Kidney (tissue), 14 donors: ENCODE measurements around the gene RAMP2. TPM values are rescaled to one million over a fixed set of nuclear protein-coding genes. Genes with fewer than 3 reads are reported as not detected.
A peak's percentile ranks its signal among the peaks of the same experiment; 100 is the strongest.

Experiments used
- DNase-seq, 5 donors: peaks; one replicate each; pipeline ENCODE4 v3.0.0-alpha.2; 2013 to 2020
- FAIRE-seq: peaks from 2 replicates; lab custom pipeline; 2012; peaks lifted over from hg19 to GRCh38; lab: Jason Lieb, UNC
- H3K27ac ChIP-seq, 2 donors: one replicate each; pipeline ENCODE4 v1.7.0; 2013; ENCODE audit warnings: low read depth in 2 of 2, low read length in 2 of 2, inconsistent platforms in 1 of 2
- H3K27me3 ChIP-seq: one replicate; pipeline ENCODE4 v1.7.1; 2013; ENCODE audit warnings: low read length, inconsistent platforms; ENCODE audit not compliant: control insufficient read depth, insufficient read depth
- H3K36me3 ChIP-seq, 3 donors: one replicate each; pipeline versions ENCODE4 v1.7.0 to v1.7.1; 2013; ENCODE audit warnings: low read length in 3 of 3, control low read depth in 1 of 3, inconsistent platforms in 1 of 3; ENCODE audit not compliant: insufficient read depth in 3 of 3, control insufficient read depth in 2 of 3
- H3K4me1 ChIP-seq, 3 donors: one replicate each; pipeline versions ENCODE4 v1.7.0 to v1.7.1; 2013; ENCODE audit warnings: low read length in 3 of 3, inconsistent platforms in 1 of 3, low read depth in 1 of 3; ENCODE audit not compliant: control insufficient read depth in 2 of 3, insufficient read depth in 2 of 3
- H3K4me3 ChIP-seq, 3 donors: one replicate each; pipeline versions ENCODE4 v1.7.0 to v1.8.1; 2013; ENCODE audit warnings: low read length in 3 of 3, control low read depth in 1 of 3, inconsistent platforms in 1 of 3
- H3K9ac ChIP-seq, 3 donors: one replicate each; pipeline versions ENCODE4 v1.7.0 to v1.7.1; 2013; ENCODE audit warnings: low read length in 3 of 3, control low read depth in 1 of 3, inconsistent platforms in 1 of 3
- H3K9me3 ChIP-seq, 3 donors: one replicate each; pipeline versions ENCODE4 v1.7.0 to v1.7.1; 2013; ENCODE audit warnings: low read length in 3 of 3, control low read depth in 1 of 3, inconsistent platforms in 1 of 3; ENCODE audit not compliant: control insufficient read depth in 2 of 3, insufficient read depth in 1 of 3
- intact Hi-C: fragments of 100-400 bp; cut with DNase I; formaldehyde crosslinking; loops from one replicate; pipeline ENCODE4 v1.11.1; 2022
- polyA plus RNA-seq: library from polyadenylated mRNA; stranded (reverse); fragments of 350-450 nt; fragmentation: Illumina TruSeq; extraction: RNeasy Lipid Tissue Mini Kit (QIAGEN cat#74804); gene quantifications from one replicate; pipeline ENCODE4 v1.2.3, GENCODE V29; 2014; ENCODE audit warnings: low read depth, low replicate concordance; ENCODE audit not compliant: insufficient read depth
- total RNA-seq: library from RNA; stranded (reverse); fragmentation: NEBNext Ultra II Directional; extraction: Animal tissue kit (Norgen Biotek cat#: 25700); gene quantifications from one replicate; pipeline ENCODE4 v1.2.1, GENCODE V29; 2021
- TF ChIP-seq, protein P1 (sequence below): IDR thresholded peaks from 3 replicates; pipeline ENCODE4 v1.5.1; 2012; ENCODE audit warnings: mild to moderate bottlenecking, moderate library complexity, borderline replicate concordance; ENCODE audit not compliant: insufficient read depth; ENCODE audit errors: extremely low read depth
- donor health status: control.
- donor health status: control.
- donor health status: control.
- donor health status: control.
- donor health status: control.
- donor health status: DM: yes; HTN: yes; CAD: no.
- donor health status: Normal renal cell carcinoma (clear cell type).

Gene RAMP2
- total and polyA plus RNA-seq, 2 donors from 2014 or later, result 55.7 to 134 TPM

DNA sequence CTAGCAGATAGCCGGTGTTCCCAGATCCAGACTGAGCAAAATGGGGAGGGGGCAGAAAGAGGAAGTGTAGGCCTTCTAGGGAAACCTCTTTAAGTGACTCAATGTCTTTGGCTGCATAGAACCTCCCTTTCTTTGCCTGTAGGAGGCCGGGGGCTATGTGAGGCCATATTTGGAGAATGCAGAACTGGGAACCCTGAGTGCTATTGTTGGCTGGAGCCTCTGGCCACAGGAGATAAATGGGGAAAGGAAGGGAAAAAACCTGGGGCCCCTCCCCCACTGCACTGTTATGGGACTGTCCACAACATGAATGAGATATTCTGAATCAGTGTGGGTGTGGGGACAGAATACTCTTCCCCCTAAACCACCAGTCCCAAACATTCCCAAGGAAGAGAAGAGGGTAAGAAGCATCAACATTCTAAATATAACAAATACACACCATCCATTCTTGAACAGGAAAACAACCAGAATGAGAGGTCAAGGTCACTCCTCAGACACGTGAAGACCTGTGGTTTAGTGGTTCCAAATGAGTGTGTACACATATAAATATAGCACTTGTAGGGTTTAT lies 14.6 kb downstream of the RAMP2 start:
- H3K4me1 ChIP-seq, result peaks cover 0 to 11% (median 5%) of the 10 kb centered on the region in 3 donors
- peak in 1 of 5 donors; percentile 10 for DNase-seq
- H3K27ac ChIP-seq, result no peak overlapping the region
- no peak overlapping the region for H3K9ac ChIP-seq
- no peaks in the 10 kb centered on the region for H3K9me3 ChIP-seq
- H3K36me3 ChIP-seq, result peaks cover 4 to 27% (median 12%) of the 10 kb centered on the region in 3 donors
- H3K4me3 ChIP-seq, result no peak overlapping the region
- FAIRE-seq, result no peak
- TF ChIP-seq, protein P1, sequence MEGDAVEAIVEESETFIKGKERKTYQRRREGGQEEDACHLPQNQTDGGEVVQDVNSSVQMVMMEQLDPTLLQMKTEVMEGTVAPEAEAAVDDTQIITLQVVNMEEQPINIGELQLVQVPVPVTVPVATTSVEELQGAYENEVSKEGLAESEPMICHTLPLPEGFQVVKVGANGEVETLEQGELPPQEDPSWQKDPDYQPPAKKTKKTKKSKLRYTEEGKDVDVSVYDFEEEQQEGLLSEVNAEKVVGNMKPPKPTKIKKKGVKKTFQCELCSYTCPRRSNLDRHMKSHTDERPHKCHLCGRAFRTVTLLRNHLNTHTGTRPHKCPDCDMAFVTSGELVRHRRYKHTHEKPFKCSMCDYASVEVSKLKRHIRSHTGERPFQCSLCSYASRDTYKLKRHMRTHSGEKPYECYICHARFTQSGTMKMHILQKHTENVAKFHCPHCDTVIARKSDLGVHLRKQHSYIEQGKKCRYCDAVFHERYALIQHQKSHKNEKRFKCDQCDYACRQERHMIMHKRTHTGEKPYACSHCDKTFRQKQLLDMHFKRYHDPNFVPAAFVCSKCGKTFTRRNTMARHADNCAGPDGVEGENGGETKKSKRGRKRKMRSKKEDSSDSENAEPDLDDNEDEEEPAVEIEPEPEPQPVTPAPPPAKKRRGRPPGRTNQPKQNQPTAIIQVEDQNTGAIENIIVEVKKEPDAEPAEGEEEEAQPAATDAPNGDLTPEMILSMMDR, result no peak
- intact Hi-C loops, result no loop called here
- no peaks in the 10 kb centered on the region for H3K27me3 ChIP-seq

DNA sequence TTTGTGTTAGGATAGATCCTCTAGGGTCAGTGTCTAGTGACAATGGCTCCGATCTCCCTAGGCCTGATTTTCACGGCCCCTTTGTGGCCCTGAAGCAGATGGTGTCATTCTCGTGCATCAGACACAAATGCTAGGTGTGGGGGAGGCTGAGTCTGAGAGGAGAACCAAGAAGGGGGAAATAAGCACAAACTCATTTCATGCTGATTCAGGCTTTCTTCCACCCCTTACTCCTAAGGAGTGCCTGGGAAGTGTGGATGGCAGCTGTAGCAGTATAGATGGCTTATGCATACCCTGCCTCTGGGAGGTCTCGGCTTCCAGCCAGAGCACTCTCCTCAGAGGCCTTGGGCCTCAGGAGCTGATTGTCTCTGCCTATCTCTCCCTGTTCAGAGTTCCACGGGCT lies 17.5 kb downstream of the RAMP2 start:
- intact Hi-C loops, result no loop called here

DNA sequence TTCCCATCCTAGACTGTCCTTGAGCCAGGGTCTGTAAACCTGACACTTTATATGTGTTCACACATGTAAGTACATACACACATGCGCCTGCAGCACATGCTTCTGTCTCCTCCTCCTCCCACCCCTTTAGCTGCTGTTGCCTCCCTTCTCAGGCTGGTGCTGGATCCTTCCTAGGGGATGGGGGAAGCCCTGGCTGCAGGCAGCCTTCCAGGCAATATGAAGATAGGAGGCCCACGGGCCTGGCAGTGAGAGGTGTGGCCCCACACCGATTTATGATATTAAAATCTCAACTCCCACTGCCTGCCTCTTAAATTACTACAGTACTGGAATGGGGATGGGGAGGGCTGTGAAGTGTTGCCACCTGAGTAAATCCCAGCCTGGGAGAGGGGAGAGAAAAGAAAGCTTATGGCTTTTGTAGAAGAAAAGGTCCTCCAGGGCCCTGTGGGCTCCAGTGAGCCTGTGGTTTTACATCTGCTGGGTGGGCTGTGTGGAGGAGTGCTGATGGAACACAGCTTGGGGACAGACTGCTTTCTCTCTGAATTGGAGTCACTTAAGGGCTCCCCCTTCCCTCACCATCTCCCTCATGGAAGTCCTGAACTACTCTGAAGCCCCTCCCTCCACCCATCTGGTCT lies 18.4 kb downstream of the RAMP2 start:
- DNase-seq (peak in 2 of 5 donors; percentile 47 to 79), FAIRE-seq (no peak)
- intact Hi-C loops, result no loop called here
- Histone ChIP-seq H3K4me3 (peak overlapping the region in 1 of 3 donors; percentile 79), H3K27me3 (peaks cover 29% of the 10 kb centered on the region), H3K36me3 (peaks cover 4 to 27% (median 12%) of the 10 kb centered on the region in 3 donors), H3K27ac (peak overlapping the region; percentile 69 to 79), H3K9ac (peak overlapping the region in 1 of 3 donors; percentile 42), H3K4me1 (peaks cover 0 to 6% (median 0%) of the 10 kb centered on the region in 3 donors), H3K9me3 (no peaks in the 10 kb centered on the region)
- TF ChIP-seq, protein P1, result no peak

More for the DNA sequence above, 17.5 kb downstream of the RAMP2 start:
- H3K27me3 ChIP-seq, result peaks cover 21% of the 10 kb centered on the region
- TF ChIP-seq, protein P1, result no peak
- H3K9ac ChIP-seq, result peak overlapping the region in 1 of 3 donors; percentile 34
- peaks cover 4 to 27% (median 12%) of the 10 kb centered on the region in 3 donors for H3K36me3 ChIP-seq
- no peak overlapping the region for H3K27ac ChIP-seq
- FAIRE-seq (no peak), DNase-seq (no peak)
- H3K4me3 ChIP-seq, result no peak overlapping the region
- peaks cover 0 to 11% (median 5%) of the 10 kb centered on the region in 3 donors for H3K4me1 ChIP-seq
- no peaks in the 10 kb centered on the region for H3K9me3 ChIP-seq
